SK-N-SH (cell line): ENCODE results near the gene SEC11A.

ENCODE experiments used
- EP300 ChIP-seq, 2 experiments: IDR thresholded peaks; 2 replicates each; pipeline versions ENCODE4 v1.4.0 to v1.6.1; 2012; ENCODE audit warnings: borderline replicate concordance in 1 of 2, low read depth in 1 of 2, low read length in 1 of 2
- EZH2phosphoT487 ChIP-seq: fragments of 200-600 bp; sonication (generic); IDR thresholded peaks from 2 replicates; pipeline ENCODE4 v1.6.1; 2017; ENCODE audit warnings: low read depth, mixed run types, mild to moderate bottlenecking, antibody characterized with exemption, moderate library complexity, borderline replicate concordance
- FOSL2 ChIP-seq: IDR thresholded peaks from 2 replicates; pipeline ENCODE4 v1.4.0; 2012; ENCODE audit warnings: low read depth, mild to moderate bottlenecking, moderate library complexity, borderline replicate concordance
- RCOR1 ChIP-seq: fragments of 150-350 bp; IDR thresholded peaks from 2 replicates; pipeline ENCODE4 v1.6.1; 2017; ENCODE audit warnings: antibody characterized with exemption, low read length
- SMC3 ChIP-seq: IDR thresholded peaks from 2 replicates; pipeline ENCODE4 v1.6.1; 2012; ENCODE audit warnings: low read depth, low read length, improper control_type of control experiment
- TAF1 ChIP-seq: IDR thresholded peaks from 2 replicates; pipeline ENCODE4 v1.6.1; 2012; ENCODE audit warnings: low read depth, mild to moderate bottlenecking, low read length, moderate library complexity, borderline replicate concordance
- TCF12 ChIP-seq: IDR thresholded peaks from 2 replicates; pipeline ENCODE4 v1.4.0; 2012
- USF2 ChIP-seq: fragments of 150-350 bp; IDR thresholded peaks from 2 replicates; pipeline ENCODE4 v1.6.1; 2017; ENCODE audit warnings: antibody characterized with exemption, low read length, low read depth, borderline replicate concordance
- YY1 ChIP-seq: IDR thresholded peaks from 2 replicates; pipeline ENCODE4 v1.4.0; 2012; ENCODE audit warnings: low read depth, mild to moderate bottlenecking
- TF ChIP-seq, protein P1 (sequence below): fragments of 200-600 bp; sonication (generic); IDR thresholded peaks from 2 replicates; pipeline ENCODE4 v1.6.1; 2017; ENCODE audit warnings: antibody characterized with exemption, mild to moderate bottlenecking, moderate library complexity
- TF ChIP-seq, protein P2 (sequence below): IDR thresholded peaks from 2 replicates; pipeline ENCODE4 v1.4.0; 2012; ENCODE audit warnings: low read depth
- TF ChIP-seq, protein P3 (sequence below): IDR thresholded peaks from 2 replicates; pipeline ENCODE4 v1.6.1; 2012; ENCODE audit warnings: mild to moderate bottlenecking, low read depth, low read length, moderate library complexity

DNA sequence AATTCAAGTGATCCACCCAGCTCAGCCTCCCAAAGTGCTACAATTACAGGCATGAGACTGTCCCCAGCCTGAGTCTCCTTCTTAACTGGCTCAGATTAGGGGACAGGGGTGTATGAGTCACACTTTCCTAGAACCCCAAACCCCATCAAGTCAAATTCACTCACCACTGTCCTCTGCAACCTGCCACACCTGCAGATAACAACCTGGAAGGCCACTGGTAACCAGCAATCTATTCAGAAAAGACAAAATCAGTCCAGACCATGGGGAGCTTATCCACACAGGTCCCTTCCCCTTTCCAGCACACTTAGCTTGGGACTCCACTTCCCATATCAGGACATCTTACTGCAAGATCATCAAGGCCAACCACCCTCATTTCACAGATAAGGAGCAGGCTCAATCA is 68.2 kb downstream of the SEC11A start:
- no peak for TF ChIP-seq TCF12
- TF ChIP-seq SMC3, result no peak
- TF ChIP-seq, protein P1, sequence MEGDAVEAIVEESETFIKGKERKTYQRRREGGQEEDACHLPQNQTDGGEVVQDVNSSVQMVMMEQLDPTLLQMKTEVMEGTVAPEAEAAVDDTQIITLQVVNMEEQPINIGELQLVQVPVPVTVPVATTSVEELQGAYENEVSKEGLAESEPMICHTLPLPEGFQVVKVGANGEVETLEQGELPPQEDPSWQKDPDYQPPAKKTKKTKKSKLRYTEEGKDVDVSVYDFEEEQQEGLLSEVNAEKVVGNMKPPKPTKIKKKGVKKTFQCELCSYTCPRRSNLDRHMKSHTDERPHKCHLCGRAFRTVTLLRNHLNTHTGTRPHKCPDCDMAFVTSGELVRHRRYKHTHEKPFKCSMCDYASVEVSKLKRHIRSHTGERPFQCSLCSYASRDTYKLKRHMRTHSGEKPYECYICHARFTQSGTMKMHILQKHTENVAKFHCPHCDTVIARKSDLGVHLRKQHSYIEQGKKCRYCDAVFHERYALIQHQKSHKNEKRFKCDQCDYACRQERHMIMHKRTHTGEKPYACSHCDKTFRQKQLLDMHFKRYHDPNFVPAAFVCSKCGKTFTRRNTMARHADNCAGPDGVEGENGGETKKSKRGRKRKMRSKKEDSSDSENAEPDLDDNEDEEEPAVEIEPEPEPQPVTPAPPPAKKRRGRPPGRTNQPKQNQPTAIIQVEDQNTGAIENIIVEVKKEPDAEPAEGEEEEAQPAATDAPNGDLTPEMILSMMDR, result no peak
- no peak for TF ChIP-seq EZH2phosphoT487
- TF ChIP-seq, protein P2, sequence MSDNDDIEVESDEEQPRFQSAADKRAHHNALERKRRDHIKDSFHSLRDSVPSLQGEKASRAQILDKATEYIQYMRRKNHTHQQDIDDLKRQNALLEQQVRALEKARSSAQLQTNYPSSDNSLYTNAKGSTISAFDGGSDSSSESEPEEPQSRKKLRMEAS, result no peak
- no peak for TF ChIP-seq FOSL2
- no peak for TF ChIP-seq TAF1
- TF ChIP-seq USF2, result no peak
- TF ChIP-seq, protein P3, sequence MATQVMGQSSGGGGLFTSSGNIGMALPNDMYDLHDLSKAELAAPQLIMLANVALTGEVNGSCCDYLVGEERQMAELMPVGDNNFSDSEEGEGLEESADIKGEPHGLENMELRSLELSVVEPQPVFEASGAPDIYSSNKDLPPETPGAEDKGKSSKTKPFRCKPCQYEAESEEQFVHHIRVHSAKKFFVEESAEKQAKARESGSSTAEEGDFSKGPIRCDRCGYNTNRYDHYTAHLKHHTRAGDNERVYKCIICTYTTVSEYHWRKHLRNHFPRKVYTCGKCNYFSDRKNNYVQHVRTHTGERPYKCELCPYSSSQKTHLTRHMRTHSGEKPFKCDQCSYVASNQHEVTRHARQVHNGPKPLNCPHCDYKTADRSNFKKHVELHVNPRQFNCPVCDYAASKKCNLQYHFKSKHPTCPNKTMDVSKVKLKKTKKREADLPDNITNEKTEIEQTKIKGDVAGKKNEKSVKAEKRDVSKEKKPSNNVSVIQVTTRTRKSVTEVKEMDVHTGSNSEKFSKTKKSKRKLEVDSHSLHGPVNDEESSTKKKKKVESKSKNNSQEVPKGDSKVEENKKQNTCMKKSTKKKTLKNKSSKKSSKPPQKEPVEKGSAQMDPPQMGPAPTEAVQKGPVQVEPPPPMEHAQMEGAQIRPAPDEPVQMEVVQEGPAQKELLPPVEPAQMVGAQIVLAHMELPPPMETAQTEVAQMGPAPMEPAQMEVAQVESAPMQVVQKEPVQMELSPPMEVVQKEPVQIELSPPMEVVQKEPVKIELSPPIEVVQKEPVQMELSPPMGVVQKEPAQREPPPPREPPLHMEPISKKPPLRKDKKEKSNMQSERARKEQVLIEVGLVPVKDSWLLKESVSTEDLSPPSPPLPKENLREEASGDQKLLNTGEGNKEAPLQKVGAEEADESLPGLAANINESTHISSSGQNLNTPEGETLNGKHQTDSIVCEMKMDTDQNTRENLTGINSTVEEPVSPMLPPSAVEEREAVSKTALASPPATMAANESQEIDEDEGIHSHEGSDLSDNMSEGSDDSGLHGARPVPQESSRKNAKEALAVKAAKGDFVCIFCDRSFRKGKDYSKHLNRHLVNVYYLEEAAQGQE, result no peak
- TF ChIP-seq YY1, result no peak
- TF ChIP-seq RCOR1, result no peak
- TF ChIP-seq EP300 (IDR thresholded peaks at IDR 0.05; ENCODE audit: borderline replicate concordance in 1 of 2, low read depth in 1 of 2, low read length in 1 of 2), result no peak
